ENCODE results near the gene C2orf69. TPM values are rescaled to one million over a fixed set of nuclear protein-coding genes. Genes with fewer than 3 reads are reported as not detected.

The C2orf69 gene
- total RNA-seq, 1 experiment from 2014 or later, result 21.6 TPM

GRCh38 chr2:199914372-199914958 is 3.4 kb downstream of the C2orf69 start:
- Histone ChIP-seq H3K4me3 (replicated peaks in 1 of 2; ENCODE audit: low read depth in 1 of 2, low read length in 2 of 2) (no peak overlapping the region), H3K9ac (ENCODE audit: low read length) (no peak overlapping the region), H3K36me3 (ENCODE audit: control insufficient read depth in 1 of 2, insufficient read depth in 2 of 2, low read length in 2 of 2) (peaks cover 12 to 38% of the 10 kb centered on the region in 2 experiments; a peak in 3 of 4 replicates), H3K79me2 (ENCODE audit: insufficient read depth, low read length) (peaks cover 79% of the 10 kb centered on the region), H3K9me3 (ENCODE audit: control insufficient read depth in 1 of 2, insufficient read depth in 1 of 2, low read depth in 1 of 2, low read length in 2 of 2) (peaks cover 0 to 6% of the 10 kb centered on the region in 2 experiments; a peak in 2 of 4 replicates), H3K27ac (ENCODE audit: low read depth, low read length) (no peak overlapping the region), H3K27me3 (ENCODE audit: insufficient read depth, low read length) (no peaks in the 10 kb centered on the region), H3K4me2 (ENCODE audit: low read length) (no peak overlapping the region), H3K9me2 (ENCODE audit: insufficient read depth) (no peaks in the 10 kb centered on the region), H3K4me1 (ENCODE audit: control insufficient read depth in 1 of 2, insufficient read depth in 2 of 2, low read length in 2 of 2) (peaks cover 0 to 15% of the 10 kb centered on the region in 2 experiments; a peak in 3 of 4 replicates), H2AFZ (ENCODE audit: low read depth, low read length, poor library complexity, severe bottlenecking) (no peak overlapping the region), H4K20me1 (ENCODE audit: insufficient read depth) (peaks cover 6% of the 10 kb centered on the region; the same call in 1 of the 2 replicates)
- intact Hi-C loops (cut with micrococcal nuclease), result no loop called here
- POLR2A ChIA-PET, result no interaction called here
- CTCF ChIA-PET, result no interaction called here
- no TSS peak for BruUV-seq (replicated peaks)
- TF ChIP-seq TCF7L2 (IDR thresholded peaks at IDR 0.05; ENCODE audit: borderline replicate concordance, extremely low read depth, insufficient read depth, insufficient read length), result no peak
- TF ChIP-seq EZH2 (IDR thresholded peaks at IDR 0.05), result no peak
- no peak for TF ChIP-seq ELF1 (IDR thresholded peaks at IDR 0.05; ENCODE audit: borderline replicate concordance, low read depth)
- TF ChIP-seq EGR1 (IDR thresholded peaks at IDR 0.05; ENCODE audit: low read depth), result no peak
- TF ChIP-seq ZBTB33 (IDR thresholded peaks at IDR 0.05; ENCODE audit: extremely low read depth, insufficient replicate concordance, low read length), result no peak
- TF ChIP-seq FOSL1 (IDR thresholded peaks at IDR 0.05; ENCODE audit: low read depth), result no peak
- no peak for TF ChIP-seq CBX3 (IDR thresholded peaks at IDR 0.05; ENCODE audit: low read depth)
- TF ChIP-seq ZFX (IDR thresholded peaks at IDR 0.05), result no peak
- no peak for TF ChIP-seq EZH2phosphoT487 (IDR thresholded peaks at IDR 0.05; ENCODE audit: borderline replicate concordance)
- TF ChIP-seq ATF3 (IDR thresholded peaks at IDR 0.05), result no peak
- no peak for TF ChIP-seq YY1 (IDR thresholded peaks at IDR 0.05; ENCODE audit: extremely low read depth, insufficient replicate concordance, low read depth, low read length)
- TF ChIP-seq CTCF (IDR thresholded peaks at IDR 0.05 in 2 of 3, conservative IDR thresholded peaks at IDR 0.05 in 1 of 3; ENCODE audit: borderline replicate concordance in 1 of 3, insufficient read depth in 1 of 3, low read depth in 2 of 3, low read length in 2 of 3), result no peak
- TF ChIP-seq MAX (IDR thresholded peaks at IDR 0.05), result no peak
- TF ChIP-seq SIN3A (IDR thresholded peaks at IDR 0.05; ENCODE audit: low read depth), result no peak
- TF ChIP-seq JUND (IDR thresholded peaks at IDR 0.05), result no peak
- no peak for TF ChIP-seq POLR2AphosphoS5 (IDR thresholded peaks at IDR 0.05; ENCODE audit: low read depth, low read length)
- no peak for TF ChIP-seq RAD21 (IDR thresholded peaks at IDR 0.05; ENCODE audit: low read depth)
- no peak for TF ChIP-seq POLR2A (IDR thresholded peaks at IDR 0.05; ENCODE audit: borderline replicate concordance, extremely low read depth, insufficient read depth, insufficient read length)
- ATAC-seq (no peak), DNase-seq (ENCODE audit: low read depth, low spot score) (no peak)
- RAD21 ChIA-PET (ENCODE audit: low non-redundant PET in 1 of 2, low total read pairs in 2 of 2, uncharacterized antibody in 2 of 2, unreplicated experiment in 2 of 2), result no interaction called here

All from HCT116 (cell line).